OCI-LY1 (cell line): ENCODE results near the gene IZUMO1.
"Not testable (repeated sequence)": the region's sequence is repeated elsewhere in the genome, so short reads cannot be mapped to it uniquely, and the experiment has no call there.

ENCODE experiments used
- H2AFZ ChIP-seq: fragments of 200-600 bp; sonication (generic), shearing (Covaris generic); 2 replicates; pipeline ENCODE4 v1.6.0; 2014; ENCODE audit warnings: antibody characterized with exemption, mild to moderate bottlenecking, low read length
- H3F3A ChIP-seq: fragments of 200-600 bp; sonication (generic), shearing (Covaris generic); 2 replicates; pipeline ENCODE4 v1.6.0; 2014; ENCODE audit warnings: mild to moderate bottlenecking, antibody characterized with exemption, low read length, moderate library complexity; ENCODE audit not compliant: insufficient read depth
- H3K27ac ChIP-seq: fragments of 200-600 bp; sonication (generic); 2 replicates; pipeline ENCODE4 v1.5.1; 2014; ENCODE audit warnings: low read length, mixed run types, mild to moderate bottlenecking, low read depth; ENCODE audit not compliant: poor library complexity, severe bottlenecking
- H3K27me3 ChIP-seq: fragments of 200-600 bp; sonication (generic); 2 replicates; pipeline ENCODE4 v1.6.0; 2014; ENCODE audit warnings: antibody characterized with exemption, mild to moderate bottlenecking, low read length, moderate library complexity; ENCODE audit not compliant: insufficient read depth
- H3K36me3 ChIP-seq: fragments of 200-600 bp; sonication (generic); 2 replicates; pipeline ENCODE4 v1.6.1; 2014; ENCODE audit warnings: mild to moderate bottlenecking, antibody characterized with exemption, low read length, moderate library complexity, mixed read lengths; ENCODE audit not compliant: insufficient read depth
- H3K4me1 ChIP-seq: fragments of 200-600 bp; sonication (generic); 2 replicates; pipeline ENCODE4 v1.5.1; 2014; ENCODE audit warnings: mild to moderate bottlenecking, low read length, moderate library complexity; ENCODE audit not compliant: insufficient read depth, severe bottlenecking
- H3K4me2 ChIP-seq: fragments of 200-600 bp; sonication (generic), shearing (Covaris generic); 2 replicates; pipeline ENCODE4 v1.6.1; 2014; ENCODE audit warnings: low read length
- H3K4me3 ChIP-seq: fragments of 200-600 bp; sonication (generic); 2 replicates; pipeline ENCODE4 v1.5.1; 2014; ENCODE audit warnings: low read length, low read depth, mild to moderate bottlenecking, mixed read lengths; ENCODE audit not compliant: poor library complexity, severe bottlenecking
- H3K79me2 ChIP-seq: fragments of 200-600 bp; shearing (Covaris generic); 2 replicates; pipeline ENCODE4 v1.6.1; 2016; ENCODE audit warnings: mixed run types, low read length, mixed read lengths; ENCODE audit not compliant: insufficient read depth
- H3K9ac ChIP-seq: fragments of 200-600 bp; sonication (generic), shearing (Covaris generic); 2 replicates; pipeline ENCODE4 v1.6.1; 2014; ENCODE audit warnings: mild to moderate bottlenecking, low read length, mixed read lengths
- H3K9me2 ChIP-seq: fragments of 200-600 bp; sonication (generic), shearing (Covaris generic); 2 replicates; pipeline ENCODE4 v1.6.1; 2014; ENCODE audit warnings: low read depth, mild to moderate bottlenecking, low read length, mixed read lengths
- H3K9me3 ChIP-seq: fragments of 200-600 bp; shearing (Covaris generic); 2 replicates; pipeline ENCODE4 v1.6.1; 2014; ENCODE audit warnings: low read length, mixed read lengths
- H4K20me1 ChIP-seq: fragments of 200-600 bp; sonication (generic), shearing (Covaris generic); 2 replicates; pipeline ENCODE4 v1.6.0; 2016; ENCODE audit warnings: mild to moderate bottlenecking, low read length; ENCODE audit not compliant: insufficient read depth
- CTCF ChIP-seq: fragments of 200-600 bp; sonication (generic), shearing (Covaris generic); IDR thresholded peaks from 2 replicates; pipeline ENCODE4 v1.5.1; 2017; ENCODE audit warnings: mild to moderate bottlenecking, antibody characterized with exemption, low read length, moderate library complexity, mixed read lengths
- EZH2 ChIP-seq: fragments of 200-600 bp; sonication (generic), shearing (Covaris generic); IDR thresholded peaks from 2 replicates; pipeline ENCODE4 v1.8.0; 2017; ENCODE audit warnings: borderline replicate concordance, mixed run types, mild to moderate bottlenecking, antibody characterized with exemption, low read length, moderate library complexity, mixed read lengths

Gene IZUMO1

GRCh38 chr19:48698046-48698445 lies 48.7 kb downstream of the IZUMO1 start:
- Histone ChIP-seq H3K27ac (no peak overlapping the region), H3K4me1 (no peaks in the 10 kb centered on the region), H3K27me3 (peaks cover 4% of the 10 kb centered on the region; the same call in 1 of the 2 replicates), H3K9ac (no peak overlapping the region), H3K4me3 (no peak overlapping the region), H3K79me2 (no peaks in the 10 kb centered on the region), H3K36me3 (no peaks in the 10 kb centered on the region), H3K9me3 (no peaks in the 10 kb centered on the region), H3K9me2 (no peaks in the 10 kb centered on the region), H2AFZ (no peak overlapping the region), H3K4me2 (no peak overlapping the region), H4K20me1 (no peaks in the 10 kb centered on the region), H3F3A (no peaks in the 10 kb centered on the region)
- TF ChIP-seq EZH2 (no peak), CTCF (no peak)

GRCh38 chr19:48696353-48697010 lies 50.2 kb downstream of the IZUMO1 start:
- H3K9me3 ChIP-seq: no peaks in the 10 kb centered on the region
- H2AFZ ChIP-seq: no peak overlapping the region
- no peak overlapping the region for H3K4me3 ChIP-seq
- H3F3A ChIP-seq: no peaks in the 10 kb centered on the region
- no peaks in the 10 kb centered on the region for H3K4me1 ChIP-seq
- H3K27me3 ChIP-seq: peaks cover 7% of the 10 kb centered on the region; the same call in 1 of the 2 replicates
- no peaks in the 10 kb centered on the region for H3K36me3 ChIP-seq
- H3K9ac ChIP-seq: no peak overlapping the region
- no peaks in the 10 kb centered on the region for H3K79me2 ChIP-seq
- TF ChIP-seq CTCF (no peak), EZH2 (no peak)
- H3K9me2 ChIP-seq: no peaks in the 10 kb centered on the region
- H4K20me1 ChIP-seq: no peaks in the 10 kb centered on the region
- H3K4me2 ChIP-seq: no peak overlapping the region
- no peak overlapping the region for H3K27ac ChIP-seq

- Histone ChIP-seq H3K4me2 (no peak within 1 kb of the TSS), H3K9ac (no peak within 1 kb of the TSS), H3K27ac (no peak within 1 kb of the TSS)
These were observed 50.9 kb downstream of the IZUMO1 start, which contains the start of gene FUT2 for GRCh38 chr19:48695743-48696352. FUT2 (plus strand) TSS chr19:48695971; CDS start chr19:48702957, 6,986 bp downstream.

GRCh38 chr19:48693629-48694028 lies 53.1 kb downstream of the IZUMO1 start:
- not testable (repeated sequence) for H3K9me2 ChIP-seq, H4K20me1 ChIP-seq, H3K4me2 ChIP-seq, H3K4me1 ChIP-seq, H2AFZ ChIP-seq, H3K9ac ChIP-seq, H3K27me3 ChIP-seq, H3K4me3 ChIP-seq, H3K9me3 ChIP-seq, H3F3A ChIP-seq, H3K36me3 ChIP-seq, H3K79me2 ChIP-seq, H3K27ac ChIP-seq

More at GRCh38 chr19:48695743-48696352, 50.9 kb downstream of the IZUMO1 start, which contains the start of gene FUT2:
- no peaks in the 10 kb centered on the region for H3K79me2 ChIP-seq
- H3K36me3 ChIP-seq: no peaks in the 10 kb centered on the region
- H3F3A ChIP-seq: no peaks in the 10 kb centered on the region
- H3K4me3 ChIP-seq: no peak within 1 kb of the TSS
- H4K20me1 ChIP-seq: no peaks in the 10 kb centered on the region
- TF ChIP-seq EZH2 (no peak), CTCF (no peak)
- H3K4me1 ChIP-seq: no peaks in the 10 kb centered on the region
- no peaks in the 10 kb centered on the region for H3K9me3 ChIP-seq
- peaks cover 7% of the 10 kb centered on the region; the same call in 1 of the 2 replicates for H3K27me3 ChIP-seq
- no peak within 1 kb of the TSS for H2AFZ ChIP-seq
- H3K9me2 ChIP-seq: no peaks in the 10 kb centered on the region
